Lower leg skin (tissue), 4 donors: ENCODE results near the gene PACSIN3. TPM values are rescaled to one million over a fixed set of nuclear protein-coding genes. Genes with fewer than 3 reads are reported as not detected.

Experiments used
- DNase-seq, 2 donors: peaks; one replicate each; pipeline ENCODE4 v3.0.0-alpha.2; 2019; ENCODE audit warnings: low spot score in 2 of 2
- H3K4me3 ChIP-seq: fragments of 200-600 bp; sonication (generic); 2 replicates; pipeline ENCODE4 v1.5.1; 2017; ENCODE audit warnings: mild to moderate bottlenecking, low read depth; ENCODE audit not compliant: poor library complexity, severe bottlenecking
- CTCF ChIP-seq, 3 donors: fragments of 450-650 bp; IDR thresholded peaks; one replicate each; pipeline ENCODE4 v1.5.1; 2016; ENCODE audit warnings: antibody characterized with exemption in 3 of 3, mild to moderate bottlenecking in 3 of 3, moderate library complexity in 2 of 3
- POLR2A ChIP-seq, 2 donors: fragments of 450-650 bp; IDR thresholded peaks; one replicate each; pipeline ENCODE4 v1.6.1; 2016 to 2017; ENCODE audit warnings: antibody characterized with exemption in 2 of 2, mild to moderate bottlenecking in 1 of 2, moderate library complexity in 1 of 2
- WGBS, 2 donors: methylation state at CpG; one replicate each; pipeline ENCODE4 v1.1.5; 2018; 5-methylcytosine and 5-hydroxymethylcytosine counted together
- intact Hi-C: fragments of 100-400 bp; cut with DNase I; formaldehyde crosslinking; loops from one replicate; pipeline ENCODE4 v1.15.0; 2023; ENCODE audit warnings: low total_unique reads
- total RNA-seq, 4 donors: library from RNA; depleted of rRNA; stranded (reverse); fragments of >200 nt; gene quantifications; one replicate each; pipeline ENCODE4 v1.1.0, GENCODE V29; 2016

The PACSIN3 gene
- total RNA-seq, 4 donors from 2014 or later, result 47.7 to 73.5 (median 58.4) TPM

- WGBS, 2 donors, result 86 to 89% methylated on average over 1 of the region's 1 CpG
- H3K4me3 ChIP-seq, result no peak overlapping the region
- DNase-seq, result no peak
- intact Hi-C loops, result no loop called here
- TF ChIP-seq POLR2A (IDR thresholded peaks at IDR 0.05), result no peak
- TF ChIP-seq CTCF (IDR thresholded peaks at IDR 0.05), result no peak
These were observed 6.6 kb downstream of the PACSIN3 start for GRCh38 chr11:47179655-47179991.

- H3K4me3 ChIP-seq, result no peak overlapping the region
- TF ChIP-seq CTCF (IDR thresholded peaks at IDR 0.05), result no peak
- TF ChIP-seq POLR2A (IDR thresholded peaks at IDR 0.05), result no peak
- WGBS, 2 donors, result 93 to 95% methylated on average over 22 to 23 of the region's 23 CpGs
- DNase-seq, result no peak
- intact Hi-C loops, result no loop called here
These were observed 7.2 kb downstream of the PACSIN3 start for GRCh38 chr11:47178737-47179654.

GRCh38 chr11:47178316-47178715, 7.9 kb downstream of the PACSIN3 start:
- intact Hi-C loops, result no loop called here
- no peak for TF ChIP-seq CTCF (IDR thresholded peaks at IDR 0.05)
- TF ChIP-seq POLR2A (IDR thresholded peaks at IDR 0.05), result no peak
- 87 to 89% methylated on average over 11 of the region's 11 CpGs for WGBS, 2 donors
- no peak for DNase-seq
- H3K4me3 ChIP-seq, result no peak overlapping the region

- intact Hi-C loops, result no loop called here
- DNase-seq, result no peak
- TF ChIP-seq CTCF (IDR thresholded peaks at IDR 0.05), result no peak
- no peak for TF ChIP-seq POLR2A (IDR thresholded peaks at IDR 0.05)
- 13 to 34% methylated on average over 4 to 6 of the region's 6 CpGs for WGBS, 2 donors
- H3K4me3 ChIP-seq, result no peak overlapping the region
These were observed 8.4 kb downstream of the PACSIN3 start for GRCh38 chr11:47177846-47178245.

GRCh38 chr11:47177229-47177845, 8.9 kb downstream of the PACSIN3 start:
- 0 to 2% methylated on average over 9 to 21 of the region's 21 CpGs for WGBS, 2 donors
- intact Hi-C loops, result no loop called here
- TF ChIP-seq CTCF (IDR thresholded peaks at IDR 0.05) (peak in 1 of 3 donors; percentile 43), POLR2A (IDR thresholded peaks at IDR 0.05) (no peak)
- H3K4me3 ChIP-seq, result peak overlapping the region; percentile 34
- DNase-seq, result peak in 1 of 2 donors; percentile 83
